Peyer's patch (tissue), 4 donors: ENCODE data around the gene FRMD4A. TPM values are rescaled to one million over a fixed set of nuclear protein-coding genes. Genes with fewer than 3 reads are reported as not detected.
"Not testable (repeated sequence)": the region's sequence is repeated elsewhere in the genome, so short reads cannot be mapped to it uniquely, and the experiment has no call there.

Source experiments
- DNase-seq, 3 donors: peaks; one replicate each; pipeline ENCODE4 v3.0.0-alpha.2; 2017 to 2019
- H3K27ac ChIP-seq, 4 donors: fragments of 200-600 bp; sonication (generic); one replicate each; pipeline ENCODE4 v1.5.1; 2016 to 2019
- H3K27me3 ChIP-seq, 2 donors: fragments of 200-600 bp; sonication (generic); one replicate each; pipeline ENCODE4 v1.5.1; 2019
- H3K36me3 ChIP-seq, 3 donors: fragments of 200-600 bp; sonication (generic); one replicate each; pipeline ENCODE4 v1.5.1; 2016 to 2019
- H3K4me1 ChIP-seq, 4 donors: fragments of 200-600 bp; sonication (generic); one replicate each; pipeline ENCODE4 v1.5.1; 2016 to 2019
- H3K4me3 ChIP-seq, 4 donors: fragments of 200-600 bp; sonication (generic); 1 replicate in 3 of 4; 2 replicates in 1 of 4; pipeline ENCODE4 v1.5.1; 2016 to 2019; ENCODE audit warnings: mild to moderate bottlenecking in 1 of 4
- H3K9me3 ChIP-seq, 4 donors: fragments of 200-600 bp; sonication (generic); one replicate each; pipeline ENCODE4 v1.5.1; 2016 to 2019; ENCODE audit warnings: mild to moderate bottlenecking in 1 of 4
- POLR2A ChIP-seq, 2 donors: fragments of 450-650 bp; IDR thresholded peaks; one replicate each; pipeline ENCODE4 v1.5.1; 2017; ENCODE audit warnings: antibody characterized with exemption in 2 of 2, mild to moderate bottlenecking in 2 of 2, moderate library complexity in 2 of 2
- total RNA-seq, 4 donors: library from RNA; depleted of rRNA; stranded (reverse); fragments of >200 nt; gene quantifications; one replicate each; pipeline ENCODE4 v1.1.0, GENCODE V29; 2016
- TF ChIP-seq, protein P1 (sequence below), 6 experiments: fragments of 450-650 bp in 4 of 6; fragments of 200-600 bp in 2 of 6; sonication (generic) in 1 of 6; IDR thresholded peaks; one replicate each; pipeline ENCODE4 v1.5.1; 2017 to 2019; ENCODE audit warnings: antibody characterized with exemption in 6 of 6, mild to moderate bottlenecking in 3 of 6, moderate library complexity in 1 of 6

Gene FRMD4A
- total RNA-seq, 4 donors from 2014 or later: 3.0 to 47.9 (median 5.9) TPM

DNA sequence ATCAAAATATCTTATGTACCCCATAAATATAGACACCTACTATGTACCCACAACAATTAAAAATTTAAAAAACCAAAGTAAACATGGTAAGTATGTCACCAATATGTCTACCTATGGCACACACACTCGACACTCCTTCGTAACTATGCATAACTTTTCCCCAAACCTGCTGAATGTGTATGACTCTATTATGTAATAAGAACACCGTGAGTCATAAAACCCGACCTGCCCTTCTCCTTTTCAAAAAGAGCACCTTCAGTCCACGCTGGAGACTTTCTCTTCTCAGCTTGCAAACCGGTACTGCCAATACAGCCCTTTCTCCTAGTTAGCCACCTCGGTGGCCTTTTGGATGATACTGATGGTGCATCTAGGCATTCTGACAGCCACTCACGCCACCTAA, 557.7 kb downstream of the FRMD4A start:
- H3K4me1 ChIP-seq: no peaks in the 10 kb centered on the region
- no peak overlapping the region for H3K4me3 ChIP-seq
- DNase-seq: no peak
- no peaks in the 10 kb centered on the region for H3K36me3 ChIP-seq
- TF ChIP-seq, protein P1, sequence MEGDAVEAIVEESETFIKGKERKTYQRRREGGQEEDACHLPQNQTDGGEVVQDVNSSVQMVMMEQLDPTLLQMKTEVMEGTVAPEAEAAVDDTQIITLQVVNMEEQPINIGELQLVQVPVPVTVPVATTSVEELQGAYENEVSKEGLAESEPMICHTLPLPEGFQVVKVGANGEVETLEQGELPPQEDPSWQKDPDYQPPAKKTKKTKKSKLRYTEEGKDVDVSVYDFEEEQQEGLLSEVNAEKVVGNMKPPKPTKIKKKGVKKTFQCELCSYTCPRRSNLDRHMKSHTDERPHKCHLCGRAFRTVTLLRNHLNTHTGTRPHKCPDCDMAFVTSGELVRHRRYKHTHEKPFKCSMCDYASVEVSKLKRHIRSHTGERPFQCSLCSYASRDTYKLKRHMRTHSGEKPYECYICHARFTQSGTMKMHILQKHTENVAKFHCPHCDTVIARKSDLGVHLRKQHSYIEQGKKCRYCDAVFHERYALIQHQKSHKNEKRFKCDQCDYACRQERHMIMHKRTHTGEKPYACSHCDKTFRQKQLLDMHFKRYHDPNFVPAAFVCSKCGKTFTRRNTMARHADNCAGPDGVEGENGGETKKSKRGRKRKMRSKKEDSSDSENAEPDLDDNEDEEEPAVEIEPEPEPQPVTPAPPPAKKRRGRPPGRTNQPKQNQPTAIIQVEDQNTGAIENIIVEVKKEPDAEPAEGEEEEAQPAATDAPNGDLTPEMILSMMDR (IDR thresholded peaks at IDR 0.05): no peak
- no peak for TF ChIP-seq POLR2A (IDR thresholded peaks at IDR 0.05)
- no peak overlapping the region for H3K27ac ChIP-seq
- H3K9me3 ChIP-seq: no peaks in the 10 kb centered on the region
- H3K27me3 ChIP-seq: no peaks in the 10 kb centered on the region

DNA sequence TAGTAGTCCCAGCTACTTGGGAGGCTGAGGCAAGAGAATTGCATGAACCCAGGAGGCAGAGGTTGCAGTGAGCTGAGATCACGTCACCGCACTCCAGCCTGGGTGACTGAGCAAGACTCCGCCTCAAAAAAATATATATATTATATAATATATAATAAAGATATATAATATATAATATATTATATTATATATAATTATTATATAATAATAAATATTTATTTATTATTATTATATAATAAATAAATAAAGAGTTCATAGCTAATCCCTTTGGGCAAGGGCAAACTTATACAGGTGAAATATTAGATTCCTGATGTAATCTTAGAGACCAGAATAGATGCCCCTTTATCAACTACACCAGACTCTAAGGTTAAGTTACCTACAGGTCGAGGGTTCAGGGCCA, 558.7 kb downstream of the FRMD4A start:
- no peaks in the 10 kb centered on the region for H3K4me1 ChIP-seq
- H3K4me3 ChIP-seq: no peak overlapping the region
- H3K9me3 ChIP-seq: no peaks in the 10 kb centered on the region
- H3K27me3 ChIP-seq: no peaks in the 10 kb centered on the region
- H3K36me3 ChIP-seq: no peaks in the 10 kb centered on the region
- DNase-seq: no peak
- TF ChIP-seq POLR2A (IDR thresholded peaks at IDR 0.05): no peak
- TF ChIP-seq, protein P1 (IDR thresholded peaks at IDR 0.05): no peak
- H3K27ac ChIP-seq: no peak overlapping the region

DNA sequence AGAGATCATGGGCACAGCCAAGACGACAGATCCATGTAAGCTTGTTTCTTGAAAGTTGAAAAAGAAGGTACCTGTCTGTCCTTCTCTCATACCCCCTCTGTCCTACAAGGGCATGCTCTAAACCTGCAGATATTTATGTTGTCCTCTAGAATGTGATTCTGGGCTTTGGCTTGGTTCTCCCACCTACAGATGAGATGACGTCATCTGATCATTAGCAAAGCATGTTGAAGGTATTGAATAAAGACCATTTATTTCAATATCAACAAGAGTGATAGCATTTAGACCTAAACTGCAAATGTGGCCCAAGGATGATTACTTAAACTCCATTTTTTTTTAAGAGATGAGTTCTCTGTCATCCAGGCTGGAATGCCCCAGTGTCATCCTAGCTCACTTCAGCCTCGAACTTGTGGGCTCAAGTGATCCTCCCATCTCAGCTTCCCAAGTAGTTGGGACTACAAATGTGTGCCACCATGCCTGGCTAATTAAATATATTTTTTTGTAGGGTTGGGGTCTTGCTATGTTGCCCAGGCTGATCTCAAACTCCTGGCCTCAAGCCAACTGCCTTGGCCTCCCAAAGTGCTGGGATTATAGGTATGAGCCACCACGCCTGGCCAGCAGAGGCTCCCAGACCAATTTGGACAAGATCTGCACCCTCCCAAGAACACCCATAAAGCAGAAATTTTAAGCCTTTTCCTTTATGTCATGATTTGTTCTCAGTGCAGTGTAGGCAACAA, 559.8 kb downstream of the FRMD4A start:
- no peak overlapping the region for H3K4me3 ChIP-seq
- no peaks in the 10 kb centered on the region for H3K36me3 ChIP-seq
- H3K4me1 ChIP-seq: no peaks in the 10 kb centered on the region
- H3K27ac ChIP-seq: no peak overlapping the region
- TF ChIP-seq, protein P1 (IDR thresholded peaks at IDR 0.05): no peak
- no peak for TF ChIP-seq POLR2A (IDR thresholded peaks at IDR 0.05)
- DNase-seq: no peak
- no peaks in the 10 kb centered on the region for H3K9me3 ChIP-seq
- H3K27me3 ChIP-seq: no peaks in the 10 kb centered on the region

DNA sequence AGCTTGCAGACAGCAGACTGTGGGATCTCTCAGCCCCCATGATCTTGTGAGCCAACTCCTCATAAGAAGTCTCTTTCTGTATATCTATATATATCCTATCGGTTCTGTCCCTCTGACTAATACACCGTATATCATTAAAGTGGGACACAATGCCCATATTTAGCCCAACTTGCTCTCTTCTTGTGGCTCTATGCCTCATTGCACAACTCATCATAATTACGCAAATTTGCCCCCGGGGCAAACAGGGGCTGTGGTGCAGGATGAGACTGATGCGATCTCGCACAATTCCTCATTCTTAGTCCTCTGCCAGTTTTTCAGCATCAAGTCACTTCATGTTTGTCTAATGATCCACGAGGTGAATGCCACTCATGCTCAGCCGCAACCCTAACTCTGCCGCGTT, 560.8 kb downstream of the FRMD4A start:
- H3K4me1 ChIP-seq: no peaks in the 10 kb centered on the region
- H3K9me3 ChIP-seq: no peaks in the 10 kb centered on the region
- TF ChIP-seq, protein P1 (IDR thresholded peaks at IDR 0.05): no peak
- TF ChIP-seq POLR2A (IDR thresholded peaks at IDR 0.05): no peak
- H3K4me3 ChIP-seq: no peak overlapping the region
- H3K27me3 ChIP-seq: no peaks in the 10 kb centered on the region
- no peaks in the 10 kb centered on the region for H3K36me3 ChIP-seq
- no peak for DNase-seq
- H3K27ac ChIP-seq: no peak overlapping the region

DNA sequence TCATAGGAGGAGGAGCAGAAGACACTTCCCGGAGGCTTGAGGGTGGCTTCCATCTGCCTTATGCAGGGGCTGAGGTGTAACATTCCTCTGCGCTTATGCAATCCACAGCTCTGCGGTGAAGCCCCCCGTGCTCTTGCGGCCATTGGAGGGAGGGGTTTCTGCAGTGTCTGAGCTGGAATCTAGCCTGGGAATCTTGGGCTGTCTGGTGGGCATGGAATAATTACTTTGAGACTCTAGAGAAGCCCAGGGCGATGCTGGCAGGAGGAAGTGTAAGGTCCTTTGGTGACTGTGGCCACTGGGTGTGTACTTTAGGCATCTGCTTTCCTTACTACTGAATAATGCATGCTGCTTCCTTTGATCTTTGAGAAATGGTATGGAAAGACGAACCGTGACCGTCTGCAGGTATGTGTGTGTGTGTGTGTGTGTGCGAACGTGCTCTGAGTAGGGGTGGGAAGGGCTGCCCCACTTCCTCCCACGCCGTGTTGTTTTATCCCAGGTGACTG, 563.0 kb downstream of the FRMD4A start:
- Histone ChIP-seq H3K36me3 (no peaks in the 10 kb centered on the region), H3K4me1 (no peaks in the 10 kb centered on the region), H3K27me3 (no peaks in the 10 kb centered on the region), H3K4me3 (no peak overlapping the region), H3K9me3 (no peaks in the 10 kb centered on the region), H3K27ac (no peak overlapping the region)
- TF ChIP-seq, protein P1 (IDR thresholded peaks at IDR 0.05): no peak
- no peak for TF ChIP-seq POLR2A (IDR thresholded peaks at IDR 0.05)
- DNase-seq: no peak

DNA sequence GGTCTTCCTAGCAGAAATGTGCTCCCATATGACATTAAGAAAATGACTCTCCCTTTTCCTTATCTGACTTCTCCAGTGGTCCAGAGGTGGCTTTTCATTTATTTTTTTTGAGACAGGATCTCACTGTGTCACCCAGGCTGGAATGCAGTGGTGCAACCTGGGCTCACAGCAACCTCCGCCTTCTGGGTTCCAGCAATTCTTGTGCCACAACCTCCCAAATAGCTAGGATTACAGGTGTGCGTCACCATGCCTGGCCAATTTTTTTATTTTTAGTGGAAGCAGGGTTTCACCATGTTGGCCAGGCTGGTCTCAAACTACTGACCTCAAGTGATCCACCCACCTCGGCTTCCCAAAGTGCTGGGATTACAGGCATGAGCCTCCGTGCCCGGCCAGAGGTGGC, 563.6 kb downstream of the FRMD4A start:
- H3K4me3 ChIP-seq, DNase-seq, H3K27ac ChIP-seq, H3K36me3 ChIP-seq, H3K27me3 ChIP-seq, H3K4me1 ChIP-seq, H3K9me3 ChIP-seq: not testable (repeated sequence)
